Tibial nerve (tissue), 4 donors: ENCODE results near the gene RASA2. TPM values are rescaled to one million over a fixed set of nuclear protein-coding genes. Genes with fewer than 3 reads are reported as not detected.

Source experiments
- DNase-seq, 2 donors: peaks; one replicate each; pipeline ENCODE4 v3.0.0-alpha.2; 2019; ENCODE audit warnings: low spot score in 2 of 2
- H3K27ac ChIP-seq, 4 donors: fragments of 200-600 bp; sonication (generic) in 3 of 4; one replicate each; pipeline ENCODE4 v1.5.1; 2017 to 2019; ENCODE audit warnings: mild to moderate bottlenecking in 1 of 4
- H3K27me3 ChIP-seq, 2 donors: fragments of 200-600 bp; sonication (generic) in 1 of 2; one replicate each; pipeline versions ENCODE4 v1.5.1 to v1.6.0; 2017 to 2019
- H3K36me3 ChIP-seq, 3 donors: fragments of 200-600 bp; sonication (generic); one replicate each; pipeline ENCODE4 v1.5.1; 2018 to 2019
- H3K4me1 ChIP-seq, 4 donors: fragments of 200-600 bp; sonication (generic) in 3 of 4; one replicate each; pipeline ENCODE4 v1.5.1; 2017 to 2019
- H3K4me3 ChIP-seq, 4 donors: fragments of 200-600 bp; sonication (generic) in 3 of 4; one replicate each; pipeline ENCODE4 v1.5.1; 2017 to 2019; ENCODE audit warnings: mild to moderate bottlenecking in 1 of 4, moderate library complexity in 1 of 4
- H3K9me3 ChIP-seq, 4 donors: fragments of 200-600 bp; sonication (generic) in 3 of 4; one replicate each; pipeline ENCODE4 v1.5.1; 2017 to 2019
- EP300 ChIP-seq, 2 donors: sonication (generic); formaldehyde crosslinking; IDR thresholded peaks; one replicate each; pipeline ENCODE4 v1.6.1; 2017; ENCODE audit warnings: antibody characterized with exemption in 2 of 2, mild to moderate bottlenecking in 1 of 2
- POLR2A ChIP-seq, 2 donors: fragments of 450-650 bp; IDR thresholded peaks; one replicate each; pipeline ENCODE4 v1.6.1; 2017; ENCODE audit warnings: antibody characterized with exemption in 2 of 2, mild to moderate bottlenecking in 2 of 2, moderate library complexity in 2 of 2
- WGBS, 2 donors: methylation state at CpG; one replicate each; pipeline ENCODE4 v1.1.5; 2018; 5-methylcytosine and 5-hydroxymethylcytosine counted together
- total RNA-seq, 4 donors: library from RNA; depleted of rRNA; stranded (reverse); fragments of >200 nt; gene quantifications; one replicate each; pipeline ENCODE4 v1.1.0, GENCODE V29; 2016
- TF ChIP-seq, protein P1 (sequence below), 5 experiments: fragments of 200-600 bp in 3 of 5; fragments of 450-650 bp in 2 of 5; sonication (generic) in 3 of 5; IDR thresholded peaks; one replicate each; pipeline ENCODE4 v1.5.1; 2016 to 2019; ENCODE audit warnings: antibody characterized with exemption in 5 of 5, mild to moderate bottlenecking in 3 of 5, moderate library complexity in 2 of 5

Gene RASA2
- total RNA-seq, 4 donors from 2014 or later: 19.6 to 46.8 (median 37.2) TPM

DNA sequence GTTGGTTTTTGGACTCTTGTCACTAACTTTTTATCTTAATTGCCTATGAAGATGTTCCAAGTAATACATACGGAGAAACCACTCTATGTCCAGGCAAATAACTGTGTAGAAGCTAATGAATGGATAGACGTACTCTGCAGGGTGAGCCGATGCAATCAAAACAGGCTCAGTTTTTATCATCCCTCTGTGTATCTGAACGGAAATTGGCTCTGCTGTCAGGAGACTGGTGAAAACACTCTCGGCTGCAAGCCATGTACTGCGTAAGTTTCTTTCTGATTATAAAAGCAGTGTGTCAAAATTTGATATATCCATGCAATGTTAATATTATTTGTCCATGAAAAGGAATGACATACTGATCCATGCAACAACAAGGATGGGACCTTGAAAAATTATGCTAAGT lies 121.6 kb downstream of the RASA2 start:
- H3K36me3 ChIP-seq: peaks cover 0 to 59% (median 11%) of the 10 kb centered on the region in 3 donors
- no peaks in the 10 kb centered on the region for H3K4me1 ChIP-seq
- H3K27me3 ChIP-seq: no peaks in the 10 kb centered on the region
- 77 to 79% methylated on average over 6 of the region's 6 CpGs for WGBS, 2 donors
- no peak overlapping the region for H3K4me3 ChIP-seq
- TF ChIP-seq EP300 (IDR thresholded peaks at IDR 0.05) (no peak), POLR2A (IDR thresholded peaks at IDR 0.05) (no peak)
- H3K9me3 ChIP-seq: no peaks in the 10 kb centered on the region
- no peak for DNase-seq
- no peak overlapping the region for H3K27ac ChIP-seq

DNA sequence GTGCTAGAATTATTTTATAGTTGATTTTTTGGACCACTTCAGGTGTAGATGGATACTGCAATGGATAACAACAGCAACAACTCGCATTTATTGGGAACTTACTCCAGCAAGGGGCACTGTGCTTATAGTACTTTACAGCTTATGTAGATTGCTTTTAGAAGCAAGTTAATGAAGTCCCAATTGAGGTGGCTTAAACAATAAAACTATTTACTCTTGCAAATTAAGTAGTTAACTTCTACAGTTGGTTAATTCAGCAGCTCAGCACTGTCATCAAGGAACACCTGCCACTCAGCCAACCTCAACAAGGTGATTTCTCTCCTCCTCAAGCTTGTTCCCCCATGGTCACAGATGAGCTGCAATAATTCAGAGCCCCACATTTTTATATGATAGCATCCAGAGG lies 124.1 kb downstream of the RASA2 start:
- 68 to 80% methylated on average over 1 of the region's 1 CpG for WGBS, 2 donors
- no peak for DNase-seq
- no peak for TF ChIP-seq POLR2A (IDR thresholded peaks at IDR 0.05)
- TF ChIP-seq, protein P1, sequence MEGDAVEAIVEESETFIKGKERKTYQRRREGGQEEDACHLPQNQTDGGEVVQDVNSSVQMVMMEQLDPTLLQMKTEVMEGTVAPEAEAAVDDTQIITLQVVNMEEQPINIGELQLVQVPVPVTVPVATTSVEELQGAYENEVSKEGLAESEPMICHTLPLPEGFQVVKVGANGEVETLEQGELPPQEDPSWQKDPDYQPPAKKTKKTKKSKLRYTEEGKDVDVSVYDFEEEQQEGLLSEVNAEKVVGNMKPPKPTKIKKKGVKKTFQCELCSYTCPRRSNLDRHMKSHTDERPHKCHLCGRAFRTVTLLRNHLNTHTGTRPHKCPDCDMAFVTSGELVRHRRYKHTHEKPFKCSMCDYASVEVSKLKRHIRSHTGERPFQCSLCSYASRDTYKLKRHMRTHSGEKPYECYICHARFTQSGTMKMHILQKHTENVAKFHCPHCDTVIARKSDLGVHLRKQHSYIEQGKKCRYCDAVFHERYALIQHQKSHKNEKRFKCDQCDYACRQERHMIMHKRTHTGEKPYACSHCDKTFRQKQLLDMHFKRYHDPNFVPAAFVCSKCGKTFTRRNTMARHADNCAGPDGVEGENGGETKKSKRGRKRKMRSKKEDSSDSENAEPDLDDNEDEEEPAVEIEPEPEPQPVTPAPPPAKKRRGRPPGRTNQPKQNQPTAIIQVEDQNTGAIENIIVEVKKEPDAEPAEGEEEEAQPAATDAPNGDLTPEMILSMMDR (IDR thresholded peaks at IDR 0.05): no peak
- no peak for TF ChIP-seq EP300 (IDR thresholded peaks at IDR 0.05)
- Histone ChIP-seq H3K4me3 (no peak overlapping the region), H3K36me3 (peaks cover 0 to 54% (median 11%) of the 10 kb centered on the region in 3 donors), H3K27ac (no peak overlapping the region), H3K9me3 (no peaks in the 10 kb centered on the region), H3K27me3 (no peaks in the 10 kb centered on the region), H3K4me1 (no peaks in the 10 kb centered on the region)

DNA sequence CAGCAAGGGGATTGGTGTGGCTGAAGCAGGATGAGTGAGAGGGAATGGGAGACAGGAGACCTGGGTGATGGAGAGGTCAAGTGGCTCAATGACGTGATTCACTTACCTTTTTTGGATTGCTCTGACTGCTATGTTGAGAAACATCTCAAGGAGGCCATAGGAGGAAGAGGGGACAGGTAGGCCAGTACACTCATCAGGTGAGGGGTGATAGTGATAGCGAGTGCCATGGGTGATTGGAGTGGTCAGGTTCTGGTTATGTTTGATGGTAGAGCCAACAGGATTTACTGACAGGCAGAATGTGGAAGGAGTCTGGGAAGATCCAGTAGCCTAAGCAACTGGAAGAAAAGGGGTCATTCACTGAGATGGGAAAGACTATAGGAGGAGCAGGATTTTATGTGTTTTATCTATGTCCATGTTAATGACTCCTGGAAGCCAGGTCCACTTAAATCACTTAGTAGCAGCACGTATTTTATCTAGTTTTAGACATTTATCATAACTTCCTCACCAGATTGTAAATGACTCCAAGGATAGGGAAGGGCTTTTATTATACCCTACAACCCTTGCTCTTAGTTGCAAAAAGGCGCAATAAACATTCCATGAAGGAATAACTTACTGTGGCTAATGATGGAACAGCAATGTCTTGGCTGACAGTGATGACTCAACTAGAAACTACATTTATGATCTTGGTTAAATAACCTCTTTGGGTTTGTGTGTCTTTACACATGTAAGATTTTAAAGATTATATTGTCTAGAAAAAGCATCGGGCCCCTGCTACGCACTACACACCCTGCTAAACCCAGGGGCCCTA lies 131.5 kb downstream of the RASA2 start:
- Histone ChIP-seq H3K36me3 (peaks cover 0 to 21% (median 0%) of the 10 kb centered on the region in 3 donors), H3K27ac (no peak overlapping the region), H3K9me3 (peaks cover 0 to 8% (median 0%) of the 10 kb centered on the region in 4 donors), H3K4me1 (no peaks in the 10 kb centered on the region), H3K4me3 (no peak overlapping the region), H3K27me3 (no peaks in the 10 kb centered on the region)
- 89 to 95% methylated on average over 6 of the region's 6 CpGs for WGBS, 2 donors
- no peak for DNase-seq
- TF ChIP-seq, protein P1 (IDR thresholded peaks at IDR 0.05): no peak
- TF ChIP-seq EP300 (IDR thresholded peaks at IDR 0.05) (no peak), POLR2A (IDR thresholded peaks at IDR 0.05) (no peak)

DNA sequence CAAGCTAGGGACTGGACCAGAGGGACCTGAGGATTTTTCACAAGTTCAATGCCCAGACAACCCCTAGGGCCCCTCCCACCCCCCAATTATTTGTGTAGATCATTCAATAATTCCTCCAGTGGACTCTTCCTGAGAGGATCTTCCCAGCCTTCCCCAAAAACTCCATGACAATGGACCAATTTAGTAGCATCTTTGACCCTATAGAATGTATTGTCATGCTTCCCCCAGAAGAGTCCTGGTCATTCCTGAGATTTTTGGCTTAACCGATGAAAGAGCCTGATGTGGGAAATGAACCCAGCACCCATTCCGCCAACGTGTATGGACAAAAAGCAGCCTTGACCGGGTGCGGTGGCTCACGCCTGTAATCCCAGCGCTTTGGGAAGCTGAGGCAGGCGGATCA lies 132.1 kb downstream of the RASA2 start:
- H3K4me3 ChIP-seq: no peak overlapping the region
- WGBS, 2 donors: 85 to 91% methylated on average over 8 of the region's 8 CpGs
- H3K27ac ChIP-seq: no peak overlapping the region
- H3K27me3 ChIP-seq: no peaks in the 10 kb centered on the region
- DNase-seq: no peak
- TF ChIP-seq POLR2A (IDR thresholded peaks at IDR 0.05): no peak
- TF ChIP-seq, protein P1 (IDR thresholded peaks at IDR 0.05): no peak
- no peak for TF ChIP-seq EP300 (IDR thresholded peaks at IDR 0.05)
- peaks cover 0 to 21% (median 0%) of the 10 kb centered on the region in 3 donors for H3K36me3 ChIP-seq
- H3K4me1 ChIP-seq: no peaks in the 10 kb centered on the region
- peaks cover 0 to 8% (median 0%) of the 10 kb centered on the region in 4 donors for H3K9me3 ChIP-seq

DNA sequence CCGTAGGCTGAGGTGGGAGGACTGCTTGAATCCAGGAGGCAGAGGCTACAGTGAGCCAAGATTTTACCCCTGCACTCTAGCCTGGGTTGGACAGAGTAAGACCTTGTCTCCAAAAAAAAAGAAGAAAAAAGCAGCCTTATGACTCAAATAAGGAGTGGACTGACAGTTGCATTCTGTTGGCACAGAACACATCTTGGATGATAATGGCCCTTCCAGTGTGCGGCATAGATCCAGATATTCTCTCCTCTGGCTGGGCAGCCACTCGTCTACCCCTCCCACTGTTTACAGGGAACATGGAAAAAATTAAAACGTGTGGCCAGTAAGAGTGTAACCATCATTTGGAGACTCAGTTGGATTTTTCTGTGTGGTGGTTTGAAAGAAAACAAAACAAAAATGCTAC lies 132.6 kb downstream of the RASA2 start:
- WGBS, 2 donors: 57 to 62% methylated on average over 4 of the region's 4 CpGs

More for the DNA sequence above, 132.6 kb downstream of the RASA2 start:
- Histone ChIP-seq H3K9me3 (peaks cover 0 to 8% (median 0%) of the 10 kb centered on the region in 4 donors), H3K27ac (no peak overlapping the region), H3K27me3 (no peaks in the 10 kb centered on the region), H3K4me3 (no peak overlapping the region), H3K4me1 (no peaks in the 10 kb centered on the region), H3K36me3 (peaks cover 0 to 21% (median 0%) of the 10 kb centered on the region in 3 donors)
- no peak for DNase-seq
- TF ChIP-seq EP300 (IDR thresholded peaks at IDR 0.05) (no peak), POLR2A (IDR thresholded peaks at IDR 0.05) (no peak)
- TF ChIP-seq, protein P1 (IDR thresholded peaks at IDR 0.05): no peak
